Suprapubic skin (tissue), 4 donors: ENCODE measurements around the gene ADGRD1. TPM values are rescaled to one million over a fixed set of nuclear protein-coding genes. Genes with fewer than 3 reads are reported as not detected.

Source experiments
- DNase-seq, 2 donors: peaks; one replicate each; pipeline ENCODE4 v3.0.0-alpha.2; 2019; ENCODE audit warnings: low spot score in 2 of 2
- H3K27ac ChIP-seq: fragments of 200-600 bp; sonication (generic); one replicate; pipeline ENCODE4 v1.5.1; 2019
- H3K27me3 ChIP-seq: fragments of 200-600 bp; sonication (generic); one replicate; pipeline ENCODE4 v1.5.1; 2019
- H3K36me3 ChIP-seq: fragments of 200-600 bp; sonication (generic); one replicate; pipeline ENCODE4 v1.5.1; 2019
- H3K4me1 ChIP-seq: fragments of 200-600 bp; sonication (generic); one replicate; pipeline ENCODE4 v1.5.1; 2019
- H3K4me3 ChIP-seq: fragments of 200-600 bp; sonication (generic); one replicate; pipeline ENCODE4 v1.5.1; 2019; ENCODE audit warnings: mild to moderate bottlenecking
- H3K9me3 ChIP-seq: fragments of 200-600 bp; sonication (generic); one replicate; pipeline ENCODE4 v1.5.1; 2019
- CTCF ChIP-seq, 2 donors: fragments of 200-600 bp in 1 of 2; fragments of 450-650 bp in 1 of 2; sonication (generic) in 1 of 2; IDR thresholded peaks; one replicate each; pipeline ENCODE4 v1.5.1; 2016 to 2019; ENCODE audit warnings: antibody characterized with exemption in 2 of 2, mild to moderate bottlenecking in 1 of 2, moderate library complexity in 1 of 2
- EP300 ChIP-seq: sonication (generic); formaldehyde crosslinking; IDR thresholded peaks from one replicate; pipeline ENCODE4 v1.6.1; 2017; ENCODE audit warnings: antibody characterized with exemption
- POLR2A ChIP-seq, 2 donors: fragments of 450-650 bp; IDR thresholded peaks; one replicate each; pipeline ENCODE4 v1.6.1; 2017; ENCODE audit warnings: antibody characterized with exemption in 2 of 2, mild to moderate bottlenecking in 2 of 2, moderate library complexity in 2 of 2
- POLR2AphosphoS5 ChIP-seq, 3 donors: sonication (generic); formaldehyde crosslinking; IDR thresholded peaks; one replicate each; pipeline ENCODE4 v1.6.1; 2017; ENCODE audit warnings: antibody characterized with exemption in 3 of 3
- WGBS: methylation state at CpG from one replicate; pipeline ENCODE4 v1.1.5; 2018; 5-methylcytosine and 5-hydroxymethylcytosine counted together
- total RNA-seq, 4 donors: library from RNA; depleted of rRNA; stranded (reverse); fragments of >200 nt; gene quantifications; one replicate each; pipeline ENCODE4 v1.1.0, GENCODE V29; 2016

Gene ADGRD1
- total RNA-seq, 4 donors from 2014 or later = 4.2 to 12.4 (median 10.4) TPM

- no peaks in the 10 kb centered on the region for H3K27me3 ChIP-seq
- DNase-seq = peak; percentile 55 to 70
- WGBS = 57% methylated on average over 10 of the region's 25 CpGs
- no peaks in the 10 kb centered on the region for H3K9me3 ChIP-seq
- H3K36me3 ChIP-seq = no peaks in the 10 kb centered on the region
- no peak overlapping the region for H3K27ac ChIP-seq
- no peak for TF ChIP-seq EP300
- TF ChIP-seq POLR2AphosphoS5 (IDR thresholded peaks at IDR 0.05) = no peak
- TF ChIP-seq CTCF (IDR thresholded peaks at IDR 0.05) = no peak
- no peak for TF ChIP-seq POLR2A (IDR thresholded peaks at IDR 0.05)
- no peak overlapping the region for H3K4me3 ChIP-seq
- peaks cover 13% of the 10 kb centered on the region for H3K4me1 ChIP-seq
Measured at GRCh38 chr12:131076791-131077747, 123.4 kb downstream of the ADGRD1 start.

- Histone ChIP-seq H3K4me1 (peaks cover 13% of the 10 kb centered on the region), H3K27me3 (peaks cover 7% of the 10 kb centered on the region), H3K4me3 (no peak overlapping the region), H3K27ac (no peak overlapping the region), H3K36me3 (no peaks in the 10 kb centered on the region), H3K9me3 (no peaks in the 10 kb centered on the region)
- peak in 1 of 2 donors; percentile 56 for DNase-seq
- TF ChIP-seq EP300 (no peak), POLR2AphosphoS5 (IDR thresholded peaks at IDR 0.05) (no peak), POLR2A (IDR thresholded peaks at IDR 0.05) (no peak), CTCF (IDR thresholded peaks at IDR 0.05) (no peak)
- WGBS = 78% methylated on average over 10 of the region's 11 CpGs
Measured at GRCh38 chr12:131077931-131078391, 124.3 kb downstream of the ADGRD1 start.

DNA sequence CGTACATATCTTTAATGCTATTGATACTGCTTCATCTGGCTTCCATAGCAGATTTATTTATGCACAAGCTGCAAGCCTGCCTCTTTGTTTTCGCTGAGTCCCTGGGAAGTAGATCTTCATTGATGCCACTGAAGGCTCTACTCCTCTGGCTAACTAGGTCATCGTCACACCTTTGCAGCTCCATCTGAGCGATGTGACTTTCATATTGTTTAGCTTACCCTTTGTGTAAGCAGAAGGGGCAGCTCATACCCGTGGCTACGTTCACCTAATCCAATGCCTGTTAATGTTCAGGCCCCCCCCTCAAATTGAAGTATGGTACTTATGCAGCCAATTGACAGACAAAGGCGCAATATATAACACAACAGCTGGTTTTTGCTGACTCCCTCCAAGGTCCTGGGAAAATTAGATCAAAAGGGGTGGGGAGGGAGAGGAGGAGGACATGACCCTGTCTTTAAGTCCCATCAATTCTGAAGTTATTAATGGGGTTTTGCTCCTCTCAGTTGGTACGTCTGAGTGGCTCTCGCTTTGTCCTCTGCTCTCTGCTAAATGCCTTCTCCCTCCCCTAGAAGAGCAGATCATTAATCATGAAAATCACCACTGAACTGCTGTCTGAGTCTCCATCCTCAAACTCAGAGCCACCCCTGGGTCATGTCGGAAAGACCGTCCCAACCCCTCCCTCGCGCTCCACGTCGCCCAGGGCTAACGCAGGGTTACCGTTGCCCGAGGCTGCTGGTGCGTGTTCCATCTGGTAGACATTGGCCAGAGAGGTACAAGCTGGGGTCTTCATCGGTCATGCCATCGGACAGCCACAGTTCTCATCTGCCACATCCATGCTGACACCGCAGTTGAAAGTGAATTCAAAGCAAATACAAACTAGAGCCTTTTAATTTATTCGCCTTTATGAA lies 128.8 kb downstream of the ADGRD1 start:
- no peaks in the 10 kb centered on the region for H3K9me3 ChIP-seq
- 56% methylated on average over 23 of the region's 23 CpGs for WGBS
- no peak overlapping the region for H3K27ac ChIP-seq
- peaks cover 16% of the 10 kb centered on the region for H3K27me3 ChIP-seq
- TF ChIP-seq POLR2A (IDR thresholded peaks at IDR 0.05) (no peak), EP300 (no peak), POLR2AphosphoS5 (IDR thresholded peaks at IDR 0.05) (no peak), CTCF (IDR thresholded peaks at IDR 0.05) (no peak)
- no peaks in the 10 kb centered on the region for H3K36me3 ChIP-seq
- no peak overlapping the region for H3K4me3 ChIP-seq
- H3K4me1 ChIP-seq = no peaks in the 10 kb centered on the region
- peak in 1 of 2 donors; percentile 65 for DNase-seq

DNA sequence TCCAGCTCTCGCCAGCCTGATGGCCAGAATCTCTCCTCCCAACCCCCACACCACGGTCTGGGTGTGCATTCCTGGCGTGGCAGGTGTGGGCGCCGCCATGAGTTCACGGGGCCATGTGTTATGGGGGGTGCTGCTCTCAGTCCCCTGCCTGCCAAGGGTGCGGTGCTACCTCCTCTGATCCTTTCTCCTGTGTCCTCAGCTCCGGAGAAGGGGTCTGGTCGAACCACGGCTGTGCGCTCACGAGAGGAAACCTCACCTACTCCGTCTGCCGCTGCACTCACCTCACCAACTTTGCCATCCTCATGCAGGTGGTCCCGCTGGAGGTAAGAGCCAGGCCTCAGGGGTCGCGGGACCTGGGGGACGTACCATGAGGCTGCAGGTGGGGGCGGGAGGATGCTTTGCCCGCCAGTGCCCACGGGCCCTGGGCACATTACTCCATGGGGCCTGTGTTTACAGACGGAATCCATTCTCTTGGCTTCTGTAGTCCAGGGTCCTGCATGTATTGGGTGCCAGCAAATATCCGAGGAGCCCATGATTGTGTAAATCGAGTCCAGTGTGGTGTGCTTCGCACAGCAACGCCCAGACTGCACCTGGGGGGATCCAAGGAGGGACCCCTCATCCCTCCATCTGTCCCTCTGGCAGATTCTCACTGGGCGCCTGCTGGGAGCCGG lies 130.8 kb downstream of the ADGRD1 start:
- no peak overlapping the region for H3K27ac ChIP-seq
- peaks cover 16% of the 10 kb centered on the region for H3K27me3 ChIP-seq
- DNase-seq = peak; percentile 49 to 69
- H3K9me3 ChIP-seq = no peaks in the 10 kb centered on the region
- WGBS = 87% methylated on average over 27 of the region's 28 CpGs
- no peak for TF ChIP-seq CTCF (IDR thresholded peaks at IDR 0.05)
- TF ChIP-seq EP300 = no peak
- no peak for TF ChIP-seq POLR2A (IDR thresholded peaks at IDR 0.05)
- no peak for TF ChIP-seq POLR2AphosphoS5 (IDR thresholded peaks at IDR 0.05)
- H3K4me1 ChIP-seq = no peaks in the 10 kb centered on the region
- H3K36me3 ChIP-seq = no peaks in the 10 kb centered on the region
- no peak overlapping the region for H3K4me3 ChIP-seq
